Dermis lymphatic vessel endothelial cell (primary cell): ENCODE measurements around the gene LRRC28. TPM values are rescaled to one million over a fixed set of nuclear protein-coding genes. Genes with fewer than 3 reads are reported as not detected.

Source experiments
- total RNA-seq: library from RNA; depleted of rRNA; stranded (reverse); fragments of >200 nt; gene quantifications from 2 replicates; pipeline ENCODE4 v1.2.1, GENCODE V29; 2014

The LRRC28 gene
- total RNA-seq: 12.1 and 14.2 TPM in 2 replicates

GRCh38 chr15:99250857-99251841 lies at the start of gene LRRC28:
Gene LRRC28, plus strand, starts transcription at chr15:99251481. Its CDS starts 4,477 bp downstream, at chr15:99255958.

GRCh38 chr15:99249270-99249841 lies 1.9 kb upstream of the LRRC28 start, which contains the start of gene TTC23:
Gene TTC23, minus strand, starts transcription at chr15:99249581. Its CDS starts 20,869 bp downstream, at chr15:99228712.

Other genes starting within 250 kb of the LRRC28 start
- not detected in 2 replicates for gene PGPEP1L, start 243.7 kb upstream of the LRRC28 start, total RNA-seq
- 86.0 and 167 TPM in 2 replicates for gene SYNM, start 146.4 kb upstream of the LRRC28 start, total RNA-seq
- 7.9 and 11.8 TPM in 2 replicates for gene TTC23, start 1.9 kb upstream of the LRRC28 start, total RNA-seq